ENCODE measurements around the gene RPS23.

DNA sequence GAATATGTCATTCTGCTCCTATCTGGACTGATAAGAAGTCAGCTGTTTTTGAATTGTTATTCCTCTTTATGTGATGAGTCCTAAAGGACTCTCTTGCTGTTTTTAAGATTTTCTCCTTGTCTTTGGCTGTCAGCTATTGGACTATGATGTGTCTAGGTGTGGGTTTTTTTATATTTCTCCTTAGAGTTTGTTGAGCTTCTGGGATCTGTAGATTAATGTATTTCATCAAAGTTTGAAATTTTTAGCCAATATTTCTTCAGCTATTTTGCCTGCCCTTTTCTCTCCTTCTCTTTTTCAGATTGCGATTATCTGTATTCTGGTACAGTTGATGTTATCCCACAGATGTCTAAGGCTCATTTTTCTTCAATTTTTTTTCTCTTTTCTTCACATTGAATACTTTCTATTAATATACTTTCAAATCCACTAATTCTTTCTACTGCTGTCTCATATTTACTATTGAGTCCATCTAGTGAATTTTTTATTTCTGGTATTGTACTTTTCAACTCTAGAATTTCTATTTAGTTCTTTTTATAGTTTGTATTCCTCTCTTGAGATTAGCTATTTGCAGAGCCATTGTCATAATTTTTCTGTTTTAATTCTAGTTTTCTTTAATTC is 31.1 kb downstream of the RPS23 start:
- TF ChIP-seq, protein P1, sequence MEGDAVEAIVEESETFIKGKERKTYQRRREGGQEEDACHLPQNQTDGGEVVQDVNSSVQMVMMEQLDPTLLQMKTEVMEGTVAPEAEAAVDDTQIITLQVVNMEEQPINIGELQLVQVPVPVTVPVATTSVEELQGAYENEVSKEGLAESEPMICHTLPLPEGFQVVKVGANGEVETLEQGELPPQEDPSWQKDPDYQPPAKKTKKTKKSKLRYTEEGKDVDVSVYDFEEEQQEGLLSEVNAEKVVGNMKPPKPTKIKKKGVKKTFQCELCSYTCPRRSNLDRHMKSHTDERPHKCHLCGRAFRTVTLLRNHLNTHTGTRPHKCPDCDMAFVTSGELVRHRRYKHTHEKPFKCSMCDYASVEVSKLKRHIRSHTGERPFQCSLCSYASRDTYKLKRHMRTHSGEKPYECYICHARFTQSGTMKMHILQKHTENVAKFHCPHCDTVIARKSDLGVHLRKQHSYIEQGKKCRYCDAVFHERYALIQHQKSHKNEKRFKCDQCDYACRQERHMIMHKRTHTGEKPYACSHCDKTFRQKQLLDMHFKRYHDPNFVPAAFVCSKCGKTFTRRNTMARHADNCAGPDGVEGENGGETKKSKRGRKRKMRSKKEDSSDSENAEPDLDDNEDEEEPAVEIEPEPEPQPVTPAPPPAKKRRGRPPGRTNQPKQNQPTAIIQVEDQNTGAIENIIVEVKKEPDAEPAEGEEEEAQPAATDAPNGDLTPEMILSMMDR (IDR thresholded peaks at IDR 0.05), result no peak
- TF ChIP-seq EZH2phosphoT487 (IDR thresholded peaks at IDR 0.05), result no peak

Measured in neural progenitor cell (in vitro differentiated cells).